H1 (cell line): Measurements from ENCODE around the gene IFT172. TPM values are rescaled to one million over a fixed set of nuclear protein-coding genes. Genes with fewer than 3 reads are reported as not detected.

ENCODE experiments used
- CTCF ChIA-PET: fragments of 300-600 bp; sonication (Branson Sonifier 250); formaldehyde crosslinking; loops from one replicate; lab custom pipeline; 2021; ENCODE audit not compliant: partially characterized antibody; lab: Charles Lee
- POLR2A ChIA-PET: fragments of 300-600 bp; sonication (Branson Sonifier 250); formaldehyde crosslinking; loops from one replicate; lab custom pipeline; 2021; ENCODE audit warnings: inconsistent platforms; ENCODE audit not compliant: partially characterized antibody; lab: Charles Lee
- DNase-seq, 2 experiments: peaks; one replicate each; pipeline versions ENCODE4 v3.0.0 to v3.0.0-alpha.2; 2010 to 2022; ENCODE audit warnings: low spot score in 2 of 2, low read depth in 1 of 2, mixed read lengths in 1 of 2
- FAIRE-seq: peaks from 2 replicates; lab custom pipeline; 2011; peaks lifted over from hg19 to GRCh38; lab: Jason Lieb, UNC
- H2AFZ ChIP-seq: 2 replicates; pipeline ENCODE4 v1.8.1; 2012; ENCODE audit warnings: low read length, inconsistent platforms
- H2AK5ac ChIP-seq: 2 replicates; pipeline ENCODE4 v1.6.1; 2013; ENCODE audit warnings: low read depth, low read length
- H2BK120ac ChIP-seq: replicated peaks from 2 replicates; pipeline ENCODE3; 2013; ENCODE audit warnings: low read depth, low read length, inconsistent platforms
- H2BK12ac ChIP-seq: 2 replicates; pipeline ENCODE4 v1.6.1; 2013; ENCODE audit warnings: low read depth, low read length
- H2BK15ac ChIP-seq: 2 replicates; pipeline ENCODE4 v1.6.1; 2013; ENCODE audit warnings: low read length
- H2BK20ac ChIP-seq: 2 replicates; pipeline ENCODE4 v1.6.1; 2013; ENCODE audit warnings: low read length
- H2BK5ac ChIP-seq: 2 replicates; pipeline ENCODE4 v1.6.1; 2013; ENCODE audit warnings: low read depth, low read length
- H3K14ac ChIP-seq: 2 replicates; pipeline ENCODE4 v1.6.1; 2013; ENCODE audit warnings: inconsistent platforms; ENCODE audit not compliant: insufficient read length
- H3K18ac ChIP-seq: 2 replicates; pipeline ENCODE4 v1.6.1; 2013; ENCODE audit warnings: low read length; ENCODE audit errors: extremely low read depth
- H3K23ac ChIP-seq: 2 replicates; pipeline ENCODE4 v1.6.1; 2013; ENCODE audit warnings: inconsistent platforms; ENCODE audit not compliant: insufficient read length
- H3K23me2 ChIP-seq: 2 replicates; pipeline ENCODE4 v1.6.1; 2013; ENCODE audit warnings: low read depth, low read length
- H3K27ac ChIP-seq: 2 replicates; pipeline ENCODE4 v1.6.1; 2011; ENCODE audit warnings: low read depth, low read length, inconsistent platforms
- H3K27me3 ChIP-seq, 4 experiments: replicated peaks in 1 of 4; 1 replicate in 1 of 4; 2 replicates in 3 of 4; pipeline versions ENCODE4 v1.6.1 to v1.8.1; 2011 to 2013; ENCODE audit warnings: low read length in 3 of 4, mild to moderate bottlenecking in 3 of 4, inconsistent platforms in 2 of 4, mixed read lengths in 2 of 4, moderate library complexity in 1 of 4; ENCODE audit not compliant: control insufficient read depth in 3 of 4, insufficient read depth in 3 of 4; ENCODE audit errors: extremely low read depth in 1 of 4
- H3K36me3 ChIP-seq, 4 experiments: 2 replicates each; pipeline versions ENCODE4 v1.6.1 to v1.8.1; 2011 to 2013; ENCODE audit warnings: mild to moderate bottlenecking in 4 of 4, low read length in 3 of 4, moderate library complexity in 2 of 4, control low read depth in 1 of 4, inconsistent platforms in 1 of 4; ENCODE audit not compliant: insufficient read depth in 4 of 4, control insufficient read depth in 2 of 4
- H3K4ac ChIP-seq: replicated peaks from 2 replicates; pipeline ENCODE3; 2013; ENCODE audit warnings: low read length, low read depth, mixed read lengths, inconsistent platforms; ENCODE audit not compliant: insufficient read length
- H3K4me1 ChIP-seq, 4 experiments: replicated peaks in 1 of 4; 1 replicate in 1 of 4; 2 replicates in 3 of 4; pipeline versions ENCODE4 v1.6.1 to v1.8.1; 2011 to 2013; ENCODE audit warnings: low read length in 3 of 4, inconsistent platforms in 2 of 4, mixed read lengths in 1 of 4; ENCODE audit not compliant: insufficient read depth in 4 of 4, control insufficient read depth in 3 of 4
- H3K4me2 ChIP-seq, 2 experiments: 2 replicates each; pipeline versions ENCODE4 v1.6.1 to v1.8.1; 2011 to 2013; ENCODE audit warnings: low read depth in 2 of 2, low read length in 2 of 2, control low read depth in 1 of 2, inconsistent platforms in 1 of 2, mild to moderate bottlenecking in 1 of 2; ENCODE audit not compliant: insufficient read depth in 1 of 2
- H3K4me3 ChIP-seq, 4 experiments: fragments of 200-600, 300-600 bp in 1 of 4; sonication (generic), shearing (Covaris generic), sonication (Bioruptor Twin) in 1 of 4; 2 replicates each; pipeline versions ENCODE4 v1.5.1 to v1.8.1; 2011 to 2016; ENCODE audit warnings: low read length in 4 of 4, low read depth in 3 of 4, control low read depth in 2 of 4, inconsistent platforms in 2 of 4, mild to moderate bottlenecking in 2 of 4, mixed read lengths in 1 of 4, moderate library complexity in 1 of 4; ENCODE audit not compliant: insufficient read depth in 2 of 4; ENCODE audit errors: extremely low read depth in 1 of 4
- H3K56ac ChIP-seq: replicated peaks from 2 replicates; pipeline ENCODE3; 2013; ENCODE audit warnings: low read depth, mild to moderate bottlenecking, mixed read lengths, low read length, inconsistent platforms; ENCODE audit not compliant: insufficient read length
- H3K79me1 ChIP-seq: 2 replicates; pipeline ENCODE4 v1.6.1; 2013; ENCODE audit warnings: low read depth, low read length, control low read depth
- H3K79me2 ChIP-seq, 2 experiments: 2 replicates each; pipeline versions ENCODE4 v1.6.1 to v1.8.1; 2012 to 2013; ENCODE audit warnings: low read length in 2 of 2, mild to moderate bottlenecking in 2 of 2, inconsistent platforms in 1 of 2; ENCODE audit not compliant: insufficient read depth in 2 of 2, control insufficient read depth in 1 of 2
- H3K9ac ChIP-seq, 4 experiments: replicated peaks in 1 of 4; 1 replicate in 1 of 4; 2 replicates in 3 of 4; pipeline versions ENCODE4 v1.6.1 to v1.8.1; 2011 to 2013; ENCODE audit warnings: low read depth in 3 of 4, low read length in 3 of 4, control low read depth in 2 of 4, mild to moderate bottlenecking in 2 of 4, moderate library complexity in 2 of 4, inconsistent platforms in 1 of 4; ENCODE audit errors: extremely low read depth in 1 of 4
- H3K9me3 ChIP-seq, 2 experiments: 2 replicates each; pipeline versions ENCODE4 v1.6.1 to v1.8.1; 2012 to 2013; ENCODE audit warnings: mild to moderate bottlenecking in 2 of 2, moderate library complexity in 2 of 2, control low read depth in 1 of 2, inconsistent platforms in 1 of 2, low read depth in 1 of 2, low read length in 1 of 2, mixed read lengths in 1 of 2; ENCODE audit not compliant: insufficient read depth in 2 of 2
- H4K20me1 ChIP-seq, 2 experiments: replicated peaks in 1 of 2; 2 replicates each; pipeline versions ENCODE3 to v1.8.1; 2011 to 2013; ENCODE audit warnings: inconsistent platforms in 2 of 2, low read length in 2 of 2, mild to moderate bottlenecking in 1 of 2; ENCODE audit not compliant: insufficient read depth in 2 of 2, control insufficient read depth in 1 of 2
- H4K5ac ChIP-seq: 2 replicates; pipeline ENCODE4 v1.6.1; 2013; ENCODE audit warnings: low read length, low read depth, mixed read lengths, inconsistent platforms; ENCODE audit not compliant: insufficient read length
- H4K8ac ChIP-seq: 2 replicates; pipeline ENCODE4 v1.8.0; 2013; ENCODE audit warnings: mild to moderate bottlenecking, moderate library complexity, low read length, inconsistent platforms; ENCODE audit not compliant: insufficient read depth; ENCODE audit errors: extremely low read depth
- H4K91ac ChIP-seq: replicated peaks from 2 replicates; pipeline ENCODE3; 2013; ENCODE audit warnings: low read length, mixed read lengths, inconsistent platforms; ENCODE audit not compliant: insufficient read length
- CBX5 ChIP-seq: fragments of 300-800, 300-1000 bp; sonication (generic); IDR thresholded peaks from 2 replicates; pipeline ENCODE4 v1.7.1; 2016; ENCODE audit warnings: antibody characterized with exemption, low read length, low read depth
- CHD1 ChIP-seq: IDR thresholded peaks from 2 replicates; pipeline ENCODE4 v1.6.1; 2012; ENCODE audit warnings: low read depth, low read length, improper control_type of control experiment
- EGR1 ChIP-seq: IDR thresholded peaks from 2 replicates; pipeline ENCODE4 v1.6.1; 2011; ENCODE audit warnings: low read depth, low read length, borderline replicate concordance
- HDAC6 ChIP-seq: IDR thresholded peaks from one replicate; pipeline ENCODE4 v1.7.1; 2012; ENCODE audit warnings: low read depth, mild to moderate bottlenecking, inconsistent platforms, low read length, moderate library complexity
- JUN ChIP-seq: IDR thresholded peaks from 2 replicates; pipeline ENCODE4 v1.6.1; 2011; ENCODE audit warnings: low read depth, mild to moderate bottlenecking, improper control_type of control experiment, low read length
- KDM5A ChIP-seq: fragments of 200-600 bp; IDR thresholded peaks from 2 replicates; pipeline ENCODE4 v1.7.1; 2012; ENCODE audit warnings: mild to moderate bottlenecking, low read length, inconsistent platforms, mixed read lengths
- NRF1 ChIP-seq: IDR thresholded peaks from 2 replicates; pipeline ENCODE4 v1.6.1; 2011; ENCODE audit warnings: mild to moderate bottlenecking, low read depth, low read length, improper control_type of control experiment
- POU5F1 ChIP-seq: IDR thresholded peaks from 2 replicates; pipeline ENCODE4 v1.6.1; 2011; ENCODE audit warnings: low read depth, mild to moderate bottlenecking, low read length, moderate library complexity
- RFX5 ChIP-seq: IDR thresholded peaks from 2 replicates; pipeline ENCODE4 v1.6.1; 2011; ENCODE audit warnings: low read depth, low read length, improper control_type of control experiment, borderline replicate concordance
- SIRT6 ChIP-seq: IDR thresholded peaks from one replicate; pipeline ENCODE4 v1.7.1; 2012; ENCODE audit warnings: low read length, inconsistent platforms
- SP4 ChIP-seq: IDR thresholded peaks from 2 replicates; pipeline ENCODE4 v1.6.1; 2012; ENCODE audit warnings: low read length, inconsistent platforms
- TBP ChIP-seq: IDR thresholded peaks from 2 replicates; pipeline ENCODE4 v1.6.1; 2011; ENCODE audit warnings: low read depth, low read length, improper control_type of control experiment
- TCF12 ChIP-seq: IDR thresholded peaks from 2 replicates; pipeline ENCODE4 v1.6.1; 2011; ENCODE audit warnings: low read depth, mild to moderate bottlenecking, low read length
- polyA plus RNA-seq, 7 experiments: library from polyadenylated mRNA; depleted of rRNA in 3 of 7; stranded (reverse) in 5 of 7; unstranded in 2 of 7; fragments of >200 nt in 5 of 7; fragments of 200-250 nt in 2 of 7; gene quantifications; 1 replicate in 5 of 7; 2 replicates in 1 of 7; 4 replicates in 1 of 7; pipeline versions ENCODE4 v1.2.1 to v1.2.3, GENCODE V29; 2011 to 2013; ENCODE audit warnings: missing spikeins in 2 of 7, mixed read lengths in 2 of 7
- total RNA-seq: library from RNA; stranded (reverse); fragmentation: NEBNext Ultra II Directional; extraction: Animal tissue kit (Norgen Biotek cat#: 25700); gene quantifications from 2 replicates; pipeline ENCODE4 v1.2.1, GENCODE V29; 2021
- TF ChIP-seq, protein P1 (sequence below): IDR thresholded peaks from 2 replicates; pipeline ENCODE4 v1.6.1; 2012; ENCODE audit warnings: inconsistent platforms

Gene IFT172
- total and polyA plus RNA-seq, 2 of the 8 experiments (the other 6 are each of a cell fraction or from before 2014, with no cell fraction given) = 13.5 to 14.0 TPM

DNA sequence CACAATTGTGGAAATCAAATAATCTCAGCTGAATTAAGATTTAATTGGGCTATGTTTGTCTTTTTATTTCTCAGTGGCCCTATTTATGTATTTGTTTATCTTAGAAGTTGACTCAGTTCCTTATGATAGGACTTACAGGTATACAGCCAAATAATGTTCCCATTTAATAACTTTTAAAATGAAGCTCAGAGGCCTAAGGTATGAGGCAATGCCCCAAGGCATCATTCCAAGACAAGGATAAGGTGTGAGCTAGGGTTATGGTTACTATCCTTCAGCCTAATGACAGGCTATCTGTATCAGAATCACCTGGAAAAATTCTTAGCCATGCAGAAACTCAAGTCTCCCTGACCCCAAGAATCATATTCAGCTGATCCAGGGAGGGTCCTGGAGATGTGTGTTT is 68.5 kb downstream of the IFT172 start:
- Histone ChIP-seq H3K4me3 (no peak overlapping the region), H3K23ac (no peak overlapping the region), H3K4me1 (no peaks in the 10 kb centered on the region), H3K79me1 (no peaks in the 10 kb centered on the region), H3K4ac (no peak overlapping the region), H2BK15ac (no peak overlapping the region), H3K18ac (no peak overlapping the region), H4K20me1 (no peaks in the 10 kb centered on the region), H3K27me3 (no peaks in the 10 kb centered on the region), H3K23me2 (no peaks in the 10 kb centered on the region), H2BK20ac (no peak overlapping the region), H2BK120ac (no peak overlapping the region), H3K79me2 (no peaks in the 10 kb centered on the region), H3K56ac (no peak overlapping the region), H3K14ac (no peak overlapping the region), H3K36me3 (no peaks in the 10 kb centered on the region), H4K91ac (no peak overlapping the region), H3K4me2 (no peak overlapping the region), H3K27ac (no peak overlapping the region), H2BK5ac (no peak overlapping the region), H3K9me3 (no peaks in the 10 kb centered on the region), H2BK12ac (no peak overlapping the region), H2AFZ (no peak overlapping the region), H2AK5ac (no peak overlapping the region), H4K8ac (no peak overlapping the region), H3K9ac (no peak overlapping the region), H4K5ac (no peak overlapping the region)
- TF ChIP-seq CHD1 (no peak), NRF1 (no peak), TBP (no peak), TCF12 (no peak), RFX5 (no peak), CBX5 (no peak), SP4 (no peak), HDAC6 (no peak), SIRT6 (no peak), JUN (no peak), KDM5A (no peak), POU5F1 (no peak), EGR1 (no peak)
- TF ChIP-seq, protein P1, sequence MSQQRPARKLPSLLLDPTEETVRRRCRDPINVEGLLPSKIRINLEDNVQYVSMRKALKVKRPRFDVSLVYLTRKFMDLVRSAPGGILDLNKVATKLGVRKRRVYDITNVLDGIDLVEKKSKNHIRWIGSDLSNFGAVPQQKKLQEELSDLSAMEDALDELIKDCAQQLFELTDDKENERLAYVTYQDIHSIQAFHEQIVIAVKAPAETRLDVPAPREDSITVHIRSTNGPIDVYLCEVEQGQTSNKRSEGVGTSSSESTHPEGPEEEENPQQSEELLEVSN = no peak
- POLR2A ChIA-PET = interaction anchor here (1.2 to 5.1 kb wide), 2 partner anchors 12 to 52 kb away, joined by 3 to 26 read pairs; partner anchors contain the start of gene PPM1G
- CTCF ChIA-PET = interaction anchor here (1.5 to 1.7 kb wide), 3 partner anchors 11 to 20 kb away, joined by 3 to 6 read pairs (median 5); partner anchors contain the start of gene PPM1G
- FAIRE-seq (no peak), DNase-seq (no peak)
